ENCODE results near the gene CBX1. TPM values are rescaled to one million over a fixed set of nuclear protein-coding genes. Genes with fewer than 3 reads are reported as not detected.

CBX1 gene
- total RNA-seq, 2 experiments from 2014 or later: 59.7 to 70.4 TPM

- Histone ChIP-seq H3K4me2 (ENCODE audit: low read length) (peak overlapping the region; percentile 84), H2AFZ (ENCODE audit: low read length) (peak overlapping the region; percentile 87; the same call in 1 of the 2 replicates), H3K9me3 (ENCODE audit: low read length) (peaks cover 8% of the 10 kb centered on the region; the same call in 1 of the 2 replicates), H3K27ac (ENCODE audit: low read depth, low read length, poor library complexity, severe bottlenecking) (peak overlapping the region; percentile 70), H3K9me2 (ENCODE audit: insufficient read depth, low read length) (no peaks in the 10 kb centered on the region), H4K20me1 (ENCODE audit: insufficient read depth, low read length) (no peaks in the 10 kb centered on the region), H3K4me3 (ENCODE audit: low read depth, low read length, poor library complexity, severe bottlenecking) (peak overlapping the region; percentile 75), H3K79me2 (ENCODE audit: insufficient read depth, low read depth, low read length) (peaks cover 36% of the 10 kb centered on the region), H3K36me3 (ENCODE audit: insufficient read depth, low read length) (peaks cover 16% of the 10 kb centered on the region), H3K4me1 (ENCODE audit: insufficient read depth, low read length, poor library complexity, severe bottlenecking) (peaks cover 32% of the 10 kb centered on the region)
- intact Hi-C loops (cut with micrococcal nuclease; ENCODE audit: unreplicated experiment): no loop called here
- BruUV-seq (replicated peaks): no TSS peak
- CTCF ChIA-PET (ENCODE audit: unreplicated experiment): no interaction called here
- POLR2A ChIA-PET: interaction anchor here (1.2 kb wide), 1 partner anchor 17 kb away, joined by 3 read pairs; no protein-coding TSS in a partner anchor
- TF ChIP-seq, protein P1, sequence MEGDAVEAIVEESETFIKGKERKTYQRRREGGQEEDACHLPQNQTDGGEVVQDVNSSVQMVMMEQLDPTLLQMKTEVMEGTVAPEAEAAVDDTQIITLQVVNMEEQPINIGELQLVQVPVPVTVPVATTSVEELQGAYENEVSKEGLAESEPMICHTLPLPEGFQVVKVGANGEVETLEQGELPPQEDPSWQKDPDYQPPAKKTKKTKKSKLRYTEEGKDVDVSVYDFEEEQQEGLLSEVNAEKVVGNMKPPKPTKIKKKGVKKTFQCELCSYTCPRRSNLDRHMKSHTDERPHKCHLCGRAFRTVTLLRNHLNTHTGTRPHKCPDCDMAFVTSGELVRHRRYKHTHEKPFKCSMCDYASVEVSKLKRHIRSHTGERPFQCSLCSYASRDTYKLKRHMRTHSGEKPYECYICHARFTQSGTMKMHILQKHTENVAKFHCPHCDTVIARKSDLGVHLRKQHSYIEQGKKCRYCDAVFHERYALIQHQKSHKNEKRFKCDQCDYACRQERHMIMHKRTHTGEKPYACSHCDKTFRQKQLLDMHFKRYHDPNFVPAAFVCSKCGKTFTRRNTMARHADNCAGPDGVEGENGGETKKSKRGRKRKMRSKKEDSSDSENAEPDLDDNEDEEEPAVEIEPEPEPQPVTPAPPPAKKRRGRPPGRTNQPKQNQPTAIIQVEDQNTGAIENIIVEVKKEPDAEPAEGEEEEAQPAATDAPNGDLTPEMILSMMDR (conservative IDR thresholded peaks at IDR 0.05; ENCODE audit: low read length): no peak
- no peak for TF ChIP-seq EZH2phosphoT487 (IDR thresholded peaks at IDR 0.05; ENCODE audit: borderline replicate concordance, low read depth, low read length)
- no peak for DNase-seq (ENCODE audit: low spot score)
These were observed 919 bp upstream of the CBX1 start for GRCh38 chr17:48102043-48102750.

DNA sequence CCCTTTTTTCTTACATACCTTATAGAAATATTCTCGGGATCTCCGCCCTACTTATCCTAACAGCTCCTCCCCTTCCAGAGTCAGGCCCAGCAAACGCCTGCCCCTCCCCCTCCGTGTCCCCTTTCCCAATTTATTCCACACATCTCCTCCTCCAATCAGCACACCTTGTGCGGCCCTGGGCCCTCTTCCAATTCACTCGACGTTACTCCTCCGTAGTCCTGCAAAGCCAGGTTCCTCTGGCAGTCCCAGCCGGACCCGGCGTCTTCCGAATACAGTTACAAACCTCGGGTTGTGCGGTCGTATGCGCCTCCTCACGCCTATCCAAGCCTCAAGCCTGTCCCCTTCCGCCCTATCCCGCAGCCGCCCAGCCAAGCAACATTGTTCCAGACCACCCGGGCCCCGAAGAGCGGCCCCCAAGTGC, 677 bp downstream of the CBX1 start:
- Histone ChIP-seq H3K4me1 (ENCODE audit: insufficient read depth, low read length, poor library complexity, severe bottlenecking) (peaks cover 29% of the 10 kb centered on the region), H3K9me2 (ENCODE audit: insufficient read depth, low read length) (no peaks in the 10 kb centered on the region), H3K4me3 (ENCODE audit: low read depth, low read length, poor library complexity, severe bottlenecking) (peak overlapping the region; percentile 75), H2AFZ (ENCODE audit: low read length) (peak overlapping the region; percentile 87; the same call in 1 of the 2 replicates), H4K20me1 (ENCODE audit: insufficient read depth, low read length) (no peaks in the 10 kb centered on the region), H3K27ac (ENCODE audit: low read depth, low read length, poor library complexity, severe bottlenecking) (peak overlapping the region; percentile 70), H3K79me2 (ENCODE audit: insufficient read depth, low read depth, low read length) (peaks cover 52% of the 10 kb centered on the region), H3K4me2 (ENCODE audit: low read length) (peak overlapping the region; percentile 84), H3K36me3 (ENCODE audit: insufficient read depth, low read length) (peaks cover 28% of the 10 kb centered on the region), H3K9me3 (ENCODE audit: low read length) (peaks cover 8% of the 10 kb centered on the region; the same call in 1 of the 2 replicates)
- no TSS peak for BruUV-seq (replicated peaks)
- CTCF ChIA-PET (ENCODE audit: unreplicated experiment): no interaction called here
- no peak for DNase-seq (ENCODE audit: low spot score)
- intact Hi-C loops (cut with micrococcal nuclease; ENCODE audit: unreplicated experiment): loop anchor here (2.0 kb wide), 1 partner anchor 76 kb away; no protein-coding TSS in a partner anchor
- POLR2A ChIA-PET: interaction anchor here (0.6 to 1.8 kb wide), 4 partner anchors 8 to 15 kb away, joined by 3 to 7 read pairs (median 4); no protein-coding TSS in a partner anchor
- TF ChIP-seq, protein P1 (conservative IDR thresholded peaks at IDR 0.05; ENCODE audit: low read length): no peak
- no peak for TF ChIP-seq EZH2phosphoT487 (IDR thresholded peaks at IDR 0.05; ENCODE audit: borderline replicate concordance, low read depth, low read length)

DNA sequence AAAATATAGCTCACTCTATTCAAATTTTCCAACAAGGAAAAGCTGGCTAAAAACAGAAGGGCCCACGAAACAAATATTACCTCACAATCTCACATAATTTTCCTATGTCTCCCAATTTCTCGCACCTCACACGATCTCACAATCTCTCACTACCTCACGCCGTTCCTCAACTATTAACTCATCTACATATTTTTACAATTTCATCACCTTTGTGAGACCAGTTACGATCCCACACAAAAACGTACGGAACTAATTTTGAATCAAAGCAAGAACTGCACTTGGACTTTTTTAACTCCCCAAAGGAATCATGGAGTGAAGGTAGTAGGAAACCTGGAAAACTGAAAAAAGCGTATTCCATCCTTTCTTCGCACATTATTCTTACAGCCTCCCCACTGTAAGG, 1.1 kb downstream of the CBX1 start:
- Histone ChIP-seq H3K4me1 (ENCODE audit: insufficient read depth, low read length, poor library complexity, severe bottlenecking) (peaks cover 29% of the 10 kb centered on the region), H4K20me1 (ENCODE audit: insufficient read depth, low read length) (no peaks in the 10 kb centered on the region), H3K36me3 (ENCODE audit: insufficient read depth, low read length) (peaks cover 33% of the 10 kb centered on the region), H3K4me3 (ENCODE audit: low read depth, low read length, poor library complexity, severe bottlenecking) (peak overlapping the region; percentile 75), H3K27ac (ENCODE audit: low read depth, low read length, poor library complexity, severe bottlenecking) (peak overlapping the region; percentile 70), H3K79me2 (ENCODE audit: insufficient read depth, low read depth, low read length) (peaks cover 54% of the 10 kb centered on the region), H3K9me3 (ENCODE audit: low read length) (peaks cover 8% of the 10 kb centered on the region; the same call in 1 of the 2 replicates), H2AFZ (ENCODE audit: low read length) (no peak overlapping the region), H3K9me2 (ENCODE audit: insufficient read depth, low read length) (no peaks in the 10 kb centered on the region), H3K4me2 (ENCODE audit: low read length) (peak overlapping the region; percentile 84)
- ChIA-PET POLR2A (interaction anchor here (0.6 to 1.8 kb wide), 4 partner anchors 8 to 14 kb away, joined by 3 to 7 read pairs (median 4); no protein-coding TSS in a partner anchor), CTCF (ENCODE audit: unreplicated experiment) (no interaction called here)
- intact Hi-C loops (cut with micrococcal nuclease; ENCODE audit: unreplicated experiment): loop anchor here (2.0 kb wide), 1 partner anchor 75 kb away; no protein-coding TSS in a partner anchor
- no peak for DNase-seq (ENCODE audit: low spot score)
- TF ChIP-seq, protein P1 (conservative IDR thresholded peaks at IDR 0.05; ENCODE audit: low read length): no peak
- no peak for TF ChIP-seq EZH2phosphoT487 (IDR thresholded peaks at IDR 0.05; ENCODE audit: borderline replicate concordance, low read depth, low read length)
- TSS peak; percentile 42 for BruUV-seq (replicated peaks)

Data from OCI-LY7 (cell line).